ENCODE measurements around the gene KLHL3. TPM values are rescaled to one million over a fixed set of nuclear protein-coding genes. Genes with fewer than 3 reads are reported as not detected.

KLHL3 gene
- total and polyA plus RNA-seq, 9 of the 15 experiments (the other 6 are each of a cell fraction or from before 2014, with no cell fraction given), result under 0.01 to 1.5 (median 0.22) TPM

- TF ChIP-seq CBX1 (IDR thresholded peaks at IDR 0.05; ENCODE audit: low read depth) (no peak), ZNF324 (CRISPR knock-in tag; IDR thresholded peaks at IDR 0.05) (no peak), TEAD2 (tag; IDR thresholded peaks at IDR 0.05) (no peak), ZNF57 (CRISPR knock-in tag; IDR thresholded peaks at IDR 0.05) (no peak), ZNF3 (CRISPR knock-in tag; IDR thresholded peaks at IDR 0.05) (no peak), ZBTB33 (CRISPR knock-in tag; IDR thresholded peaks at IDR 0.05) (no peak), NR1H2 (CRISPR knock-in tag; IDR thresholded peaks at IDR 0.05) (no peak), POU5F1 (IDR thresholded peaks at IDR 0.05; ENCODE audit: borderline replicate concordance, low read depth, low read length, partially characterized antibody) (no peak), HMG20B (CRISPR knock-in tag; IDR thresholded peaks at IDR 0.05) (no peak)
- TF ChIP-seq, protein P1, sequence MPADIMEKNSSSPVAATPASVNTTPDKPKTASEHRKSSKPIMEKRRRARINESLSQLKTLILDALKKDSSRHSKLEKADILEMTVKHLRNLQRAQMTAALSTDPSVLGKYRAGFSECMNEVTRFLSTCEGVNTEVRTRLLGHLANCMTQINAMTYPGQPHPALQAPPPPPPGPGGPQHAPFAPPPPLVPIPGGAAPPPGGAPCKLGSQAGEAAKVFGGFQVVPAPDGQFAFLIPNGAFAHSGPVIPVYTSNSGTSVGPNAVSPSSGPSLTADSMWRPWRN (IDR thresholded peaks at IDR 0.05; ENCODE audit: low read depth), result no peak
These were observed 21.4 kb downstream of the KLHL3 start (continued) for GRCh38 chr5:137714494-137714893.
